Right lobe of liver (tissue), 6 donors: ENCODE measurements around the gene KCNC1. TPM values are rescaled to one million over a fixed set of nuclear protein-coding genes. Genes with fewer than 3 reads are reported as not detected.

Source experiments
- ATAC-seq, 4 donors: fragments of 200-7000 bp; cut with Tn5 transposase; one replicate each; pipeline ENCODE4 v1.9.1; 2020; ENCODE audit warnings: mild to moderate bottlenecking in 4 of 4, moderate library complexity in 4 of 4
- DNase-seq, 3 donors: peaks; one replicate each; pipeline ENCODE4 v3.0.0-alpha.2; 2020
- H3K27ac ChIP-seq, 3 donors: fragments of 200-600 bp; one replicate each; pipeline ENCODE4 v1.8.0; 2022
- H3K27me3 ChIP-seq, 2 donors: fragments of 200-600 bp; one replicate each; pipeline ENCODE4 v1.8.0; 2022
- H3K36me3 ChIP-seq, 4 donors: fragments of 200-600 bp; sonication (generic) in 1 of 4; one replicate each; pipeline versions ENCODE4 v1.5.1 to v1.8.0; 2017 to 2022; ENCODE audit warnings: control low read depth in 1 of 4
- H3K4me1 ChIP-seq, 4 donors: fragments of 200-600 bp; sonication (generic) in 1 of 4; one replicate each; pipeline versions ENCODE4 v1.5.1 to v1.8.0; 2017 to 2022; ENCODE audit warnings: control low read depth in 1 of 4
- H3K4me3 ChIP-seq, 3 donors: fragments of 200-600 bp; one replicate each; pipeline ENCODE4 v1.8.0; 2022
- H3K9me3 ChIP-seq, 4 donors: fragments of 200-600 bp; sonication (generic) in 1 of 4; one replicate each; pipeline versions ENCODE4 v1.5.1 to v1.8.0; 2017 to 2022; ENCODE audit warnings: control low read depth in 1 of 4
- CTCF ChIP-seq, 4 donors: fragments of 200-600 bp in 3 of 4; fragments of 450-650 bp in 1 of 4; IDR thresholded peaks; one replicate each; pipeline versions ENCODE4 v1.5.1 to v1.8.0; 2016 to 2022; ENCODE audit warnings: antibody characterized with exemption in 4 of 4, mild to moderate bottlenecking in 2 of 4
- POLR2A ChIP-seq: fragments of 450-650 bp; IDR thresholded peaks from one replicate; pipeline ENCODE4 v1.6.1; 2017; ENCODE audit warnings: antibody characterized with exemption, mild to moderate bottlenecking
- WGBS: methylation state at CpG from one replicate; pipeline ENCODE4 v1.1.6; 2018; ENCODE audit warnings: low coverage, low lambda C conversion rate; ENCODE audit not compliant: insufficient coverage; ENCODE audit errors: missing lambda C conversion rate; 5-methylcytosine and 5-hydroxymethylcytosine counted together
- intact Hi-C, 2 donors: fragments of 100-400 bp; cut with DNase I; formaldehyde crosslinking; loops; one replicate each; pipeline versions ENCODE4 v1.11.2 to v1.14.1; 2022
- total RNA-seq, 6 experiments: library from RNA; depleted of rRNA in 2 of 6; stranded (reverse); fragments of >200 nt in 2 of 6; fragmentation: NEBNext Ultra II Directional in 3 of 6; extraction: Animal tissue kit (Norgen Biotek cat#: 25700) in 3 of 6; gene quantifications; one replicate each; pipeline versions ENCODE4 v1.1.0 to v1.2.4, GENCODE V29; 2016 to 2023
- donor health status: DM: no; HTN: yes; CAD: no.
- donor health status: DM: no; HTN: no; CAD: no.
- donor health status: DM: no; HTN: no; CAD: no.
- donor health status: DM: no; HTN: yes; CAD: no.
- donor health status: DM: no; HTN: yes; CAD: no.

Gene KCNC1
- total RNA-seq, 6 experiments from 2014 or later = not detected

- Histone ChIP-seq H3K36me3 (no peaks in the 10 kb centered on the region), H3K4me1 (peaks cover 0 to 10% (median 0%) of the 10 kb centered on the region in 4 donors), H3K4me3 (no peak overlapping the region), H3K27ac (no peak overlapping the region), H3K9me3 (no peaks in the 10 kb centered on the region), H3K27me3 (peaks cover 0 to 12% of the 10 kb centered on the region in 2 donors)
- intact Hi-C loops = no loop called here
- no peak for TF ChIP-seq CTCF (IDR thresholded peaks at IDR 0.05)
- no peak for TF ChIP-seq POLR2A
- ATAC-seq (no peak), DNase-seq (no peak)
- WGBS = 0% methylated on average over 1 of the region's 10 CpGs
Measured at GRCh38 chr11:17738151-17738973, 3.8 kb downstream of the KCNC1 start.

GRCh38 chr11:17739945-17740338, 5.4 kb downstream of the KCNC1 start:
- TF ChIP-seq CTCF (IDR thresholded peaks at IDR 0.05) (no peak), POLR2A (no peak)
- intact Hi-C loops = no loop called here
- H3K4me1 ChIP-seq = peaks cover 0 to 5% (median 0%) of the 10 kb centered on the region in 4 donors
- 73% methylated on average over 2 of the region's 6 CpGs for WGBS
- no peaks in the 10 kb centered on the region for H3K36me3 ChIP-seq
- no peak overlapping the region for H3K4me3 ChIP-seq
- peaks cover 0 to 12% of the 10 kb centered on the region in 2 donors for H3K27me3 ChIP-seq
- no peak for DNase-seq
- ATAC-seq = no peak
- no peak overlapping the region for H3K27ac ChIP-seq
- H3K9me3 ChIP-seq = no peaks in the 10 kb centered on the region

GRCh38 chr11:17740649-17741235, 6.2 kb downstream of the KCNC1 start:
- Histone ChIP-seq H3K9me3 (no peaks in the 10 kb centered on the region), H3K27me3 (peaks cover 0 to 12% of the 10 kb centered on the region in 2 donors), H3K4me1 (no peaks in the 10 kb centered on the region), H3K36me3 (no peaks in the 10 kb centered on the region), H3K4me3 (no peak overlapping the region), H3K27ac (no peak overlapping the region)
- intact Hi-C loops = no loop called here
- WGBS = 10% methylated on average over 3 of the region's 7 CpGs
- DNase-seq (no peak), ATAC-seq (peak in 2 of 4 donors; percentile 23 to 38)
- no peak for TF ChIP-seq POLR2A
- TF ChIP-seq CTCF (IDR thresholded peaks at IDR 0.05) = no peak

- H3K4me3 ChIP-seq = no peak overlapping the region
- H3K4me1 ChIP-seq = no peaks in the 10 kb centered on the region
- 89% methylated on average over 8 of the region's 10 CpGs for WGBS
- intact Hi-C loops = no loop called here
- DNase-seq (peak in 1 of 3 donors; percentile 31), ATAC-seq (no peak)
- H3K9me3 ChIP-seq = no peaks in the 10 kb centered on the region
- peaks cover 0 to 7% of the 10 kb centered on the region in 2 donors for H3K27me3 ChIP-seq
- no peaks in the 10 kb centered on the region for H3K36me3 ChIP-seq
- no peak for TF ChIP-seq CTCF (IDR thresholded peaks at IDR 0.05)
- H3K27ac ChIP-seq = no peak overlapping the region
Measured at GRCh38 chr11:17741487-17741886, 6.9 kb downstream of the KCNC1 start.
